Measurements from ENCODE around the gene KIF7. TPM values are rescaled to one million over a fixed set of nuclear protein-coding genes. Genes with fewer than 3 reads are reported as not detected.

The KIF7 gene
- total and polyA plus RNA-seq, 2 of the 8 experiments (the other 6 are each of a cell fraction or from before 2014, with no cell fraction given) = 4.9 to 14.0 TPM

- H3K4ac ChIP-seq (replicated peaks; ENCODE audit: insufficient read length, low read depth, low read length) = no peak overlapping the region
- no peak overlapping the region for H3K4me2 ChIP-seq (ENCODE audit: insufficient read depth in 1 of 2, low read depth in 2 of 2, low read length in 2 of 2)
- no peak overlapping the region for H2AK5ac ChIP-seq (ENCODE audit: low read depth, low read length)
- H4K91ac ChIP-seq (replicated peaks; ENCODE audit: insufficient read length, low read length) = no peak overlapping the region
- no peak overlapping the region for H3K9ac ChIP-seq (replicated peaks in 1 of 4; ENCODE audit: extremely low read depth in 1 of 4, low read depth in 3 of 4, low read length in 3 of 4)
- no peak overlapping the region for H3K23ac ChIP-seq (ENCODE audit: insufficient read length)
- H4K20me1 ChIP-seq (replicated peaks in 1 of 2; ENCODE audit: control insufficient read depth in 1 of 2, insufficient read depth in 2 of 2, low read length in 2 of 2) = peaks cover 1 to 6% of the 10 kb centered on the region in 2 experiments
- H4K8ac ChIP-seq (ENCODE audit: extremely low read depth, insufficient read depth, low read length) = no peak overlapping the region
- H3K79me1 ChIP-seq (ENCODE audit: low read depth, low read length) = no peaks in the 10 kb centered on the region
- FAIRE-seq = no peak
- no peak overlapping the region for H4K5ac ChIP-seq (ENCODE audit: insufficient read length, low read depth, low read length)
- peaks cover 25 to 82% (median 63%) of the 10 kb centered on the region in 4 experiments for H3K36me3 ChIP-seq (ENCODE audit: control insufficient read depth in 2 of 4, insufficient read depth in 4 of 4, low read length in 3 of 4)
- no peak overlapping the region for H3K18ac ChIP-seq (ENCODE audit: extremely low read depth, low read length)
- H2AFZ ChIP-seq (ENCODE audit: low read length) = no peak overlapping the region
- H3K4me3 ChIP-seq (ENCODE audit: extremely low read depth in 1 of 4, insufficient read depth in 2 of 4, low read depth in 3 of 4, low read length in 4 of 4) = no peak overlapping the region
- DNase-seq (ENCODE audit: low read depth in 1 of 2, low spot score in 2 of 2) = no peak
- no peak overlapping the region for H2BK20ac ChIP-seq (ENCODE audit: low read length)
- H3K23me2 ChIP-seq (ENCODE audit: low read depth, low read length) = no peaks in the 10 kb centered on the region
- peaks cover 0 to 4% of the 10 kb centered on the region in 2 experiments; a peak in 1 of 4 replicates for H3K79me2 ChIP-seq (ENCODE audit: control insufficient read depth in 1 of 2, insufficient read depth in 2 of 2, low read length in 2 of 2)
- H3K56ac ChIP-seq (replicated peaks; ENCODE audit: insufficient read length, low read depth, low read length) = no peak overlapping the region
- H3K4me1 ChIP-seq (replicated peaks in 1 of 4; ENCODE audit: control insufficient read depth in 3 of 4, insufficient read depth in 4 of 4, low read length in 3 of 4) = no peaks in the 10 kb centered on the region
- H3K27me3 ChIP-seq (replicated peaks in 1 of 4; ENCODE audit: control insufficient read depth in 3 of 4, extremely low read depth in 1 of 4, insufficient read depth in 3 of 4, low read length in 3 of 4) = no peaks in the 10 kb centered on the region
- no peak overlapping the region for H2BK12ac ChIP-seq (ENCODE audit: low read depth, low read length)
- H3K14ac ChIP-seq (ENCODE audit: insufficient read length) = no peak overlapping the region
- no peak overlapping the region for H3K27ac ChIP-seq (ENCODE audit: low read depth, low read length)
- WGBS, 2 experiments (ENCODE audit: extremely low coverage in 1 of 2, insufficient coverage in 1 of 2, insufficient read length in 1 of 2, insufficient replicate concordance in 2 of 2, low coverage in 1 of 2, low lambda C conversion rate in 2 of 2, missing lambda C conversion rate in 1 of 2) = 100% methylated on average over 1 of the region's 1 CpG; no CpG with 5 or more reads in 1 of the 2 experiments
- CTCF ChIA-PET (ENCODE audit: partially characterized antibody) = interaction anchor here (0.7 kb wide), 1 partner anchor 736 kb away, joined by 3 read pairs; no protein-coding TSS in a partner anchor
- POLR2A ChIA-PET (ENCODE audit: partially characterized antibody) = no interaction called here
- H2BK5ac ChIP-seq (ENCODE audit: low read depth, low read length) = no peak overlapping the region
- no peaks in the 10 kb centered on the region for H3K9me3 ChIP-seq (ENCODE audit: insufficient read depth in 2 of 2, low read depth in 1 of 2, low read length in 1 of 2)
- no peak overlapping the region for H2BK15ac ChIP-seq (ENCODE audit: low read length)
- no peak overlapping the region for H2BK120ac ChIP-seq (replicated peaks; ENCODE audit: low read depth, low read length)
- TF ChIP-seq ATF2 (IDR thresholded peaks at IDR 0.05; ENCODE audit: low read length) = no peak
- no peak for TF ChIP-seq CTBP2 (IDR thresholded peaks at IDR 0.05; ENCODE audit: borderline replicate concordance, insufficient read depth, insufficient read length, low read length)
- TF ChIP-seq ZNF274 (IDR thresholded peaks at IDR 0.05; ENCODE audit: borderline replicate concordance, extremely low read depth, low read length) = no peak
- TF ChIP-seq ASH2L (IDR thresholded peaks at IDR 0.05; ENCODE audit: low read length) = no peak
- TF ChIP-seq SRF (IDR thresholded peaks at IDR 0.05; ENCODE audit: low read depth, low read length) = no peak
- TF ChIP-seq SAP30 (IDR thresholded peaks at IDR 0.05; ENCODE audit: insufficient read depth, insufficient replicate concordance, low read length) = no peak
- TF ChIP-seq POLR2AphosphoS5 (IDR thresholded peaks at IDR 0.05; ENCODE audit: low read depth, low read length) = no peak
- no peak for TF ChIP-seq PHF8 (conservative IDR thresholded peaks at IDR 0.05; ENCODE audit: low read depth, low read length)
- TF ChIP-seq HDAC2 (IDR thresholded peaks at IDR 0.05; ENCODE audit: borderline replicate concordance in 1 of 2, low read depth in 2 of 2, low read length in 2 of 2) = no peak
- TF ChIP-seq E2F6 (IDR thresholded peaks at IDR 0.05) = no peak
- no peak for TF ChIP-seq CEBPB (IDR thresholded peaks at IDR 0.05; ENCODE audit: low read depth, low read length)
Observed at GRCh38 chr15:89615135-89615534, 40.1 kb downstream of the KIF7 start.
